Coronary artery (tissue), 2 donors: ENCODE measurements around the gene PLAAT5.

Experiments
- DNase-seq: peaks from one replicate; pipeline ENCODE4 v3.0.0-alpha.2; 2017; ENCODE audit warnings: low spot score
- H3K27ac ChIP-seq, 2 donors: fragments of 200-600 bp; sonication (generic); one replicate each; pipeline ENCODE4 v1.5.1; 2016 to 2019
- H3K4me3 ChIP-seq: fragments of 200-600 bp; sonication (generic); 2 replicates; pipeline ENCODE4 v1.5.1; 2016; ENCODE audit warnings: mild to moderate bottlenecking, moderate library complexity
- CTCF ChIP-seq: fragments of 200-600 bp; sonication (generic); IDR thresholded peaks from one replicate; pipeline ENCODE4 v1.5.1; 2019; ENCODE audit warnings: antibody characterized with exemption

Gene PLAAT5

GRCh38 chr11:63521896-63522295 lies 30.9 kb upstream of the PLAAT5 start:
- no peak for DNase-seq
- H3K27ac ChIP-seq = no peak overlapping the region
- no peak overlapping the region for H3K4me3 ChIP-seq
- no peak for TF ChIP-seq CTCF

GRCh38 chr11:63520606-63521170 lies 29.7 kb upstream of the PLAAT5 start:
- no peak overlapping the region for H3K27ac ChIP-seq
- H3K4me3 ChIP-seq = no peak overlapping the region
- DNase-seq = no peak
- no peak for TF ChIP-seq CTCF

GRCh38 chr11:63518548-63518947 lies 27.6 kb upstream of the PLAAT5 start:
- Histone ChIP-seq H3K27ac (no peak overlapping the region), H3K4me3 (no peak overlapping the region)
- TF ChIP-seq CTCF = no peak
- DNase-seq = no peak

- H3K4me3 ChIP-seq = no peak overlapping the region
- no peak for TF ChIP-seq CTCF
- H3K27ac ChIP-seq = no peak overlapping the region
- DNase-seq = no peak
Observed at GRCh38 chr11:63517156-63517555, 26.2 kb upstream of the PLAAT5 start.

- no peak for TF ChIP-seq CTCF
- H3K27ac ChIP-seq = no peak overlapping the region
- H3K4me3 ChIP-seq = no peak overlapping the region
- DNase-seq = no peak
Observed at GRCh38 chr11:63516109-63516508, 25.1 kb upstream of the PLAAT5 start.

- H3K27ac ChIP-seq = no peak overlapping the region
- DNase-seq = no peak
- no peak for TF ChIP-seq CTCF
- no peak overlapping the region for H3K4me3 ChIP-seq
Observed at GRCh38 chr11:63512816-63513215, 21.8 kb upstream of the PLAAT5 start.

- no peak for TF ChIP-seq CTCF
- Histone ChIP-seq H3K27ac (no peak overlapping the region), H3K4me3 (no peak overlapping the region)
- DNase-seq = no peak
Observed at GRCh38 chr11:63511048-63511748, 20.2 kb upstream of the PLAAT5 start.
